ENCODE data around the gene ALDH1B1.

The ALDH1B1 gene

DNA sequence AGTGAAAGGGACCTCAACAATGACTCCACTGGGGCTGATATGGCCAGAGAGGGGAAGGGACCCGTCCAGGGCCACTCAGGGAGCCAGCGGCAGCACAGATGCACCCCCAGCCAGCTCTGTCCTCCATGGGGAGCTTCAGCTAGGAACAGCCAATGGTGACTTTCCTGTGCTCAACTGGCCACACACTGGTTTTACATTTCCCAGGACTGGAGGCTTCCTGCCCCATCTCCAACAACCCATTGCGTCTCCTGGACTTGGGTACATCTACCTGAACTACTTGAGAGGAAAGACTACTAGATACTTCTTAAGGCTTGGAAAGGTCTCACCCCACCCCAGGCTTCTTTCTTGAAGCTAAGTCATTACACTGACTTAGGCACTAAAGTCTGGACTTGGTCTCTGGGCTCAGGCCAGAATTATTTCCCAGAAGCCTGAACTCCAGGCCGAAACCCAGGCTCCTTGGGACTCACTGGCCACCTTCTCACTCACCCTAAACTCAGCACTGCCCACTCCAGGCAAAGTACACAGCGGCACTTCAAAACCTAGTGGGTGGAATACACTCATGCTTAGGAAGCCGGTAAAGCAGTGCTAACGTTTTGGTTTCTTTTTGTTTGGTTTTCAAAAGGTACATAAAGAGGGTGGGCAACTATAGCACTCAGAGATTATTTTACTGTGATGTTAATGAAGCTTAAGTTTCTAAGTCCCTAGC is 30.2 kb downstream of the ALDH1B1 start:
- H3K4me3 ChIP-seq (ENCODE audit: low read depth, low read length) = no peak overlapping the region

DNA sequence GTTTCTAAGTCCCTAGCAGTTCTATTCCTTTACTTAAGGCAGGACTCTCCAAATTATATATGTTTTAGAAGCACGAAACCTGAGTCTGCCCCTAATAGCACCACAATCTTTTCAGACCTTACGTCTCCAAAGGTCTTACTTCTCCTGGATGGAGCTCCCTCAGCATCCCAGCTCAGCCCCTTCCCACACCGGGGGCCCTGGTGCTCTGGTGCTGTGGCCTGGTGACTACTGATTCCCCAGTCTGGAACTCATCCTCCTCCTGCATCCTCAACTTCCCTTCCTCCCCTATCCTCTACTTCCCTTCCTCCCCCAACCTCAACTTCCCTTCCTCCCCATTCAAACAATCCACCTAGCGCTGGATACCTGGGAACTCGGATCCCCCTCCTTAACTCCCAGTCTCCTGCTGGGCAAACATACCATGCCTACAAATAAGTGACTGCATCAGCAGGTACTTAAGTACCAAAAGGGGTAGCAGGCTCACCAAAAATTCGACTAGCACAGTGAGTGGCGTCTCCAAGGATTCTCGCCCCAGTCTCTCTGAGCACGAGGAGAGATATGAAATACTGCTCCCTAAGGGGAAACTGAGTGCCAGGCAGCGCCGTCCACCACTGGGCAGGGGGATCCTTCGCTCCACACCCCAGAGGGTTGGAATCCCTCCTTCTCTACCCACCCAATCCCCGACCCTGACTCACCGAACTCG is 30.9 kb downstream of the ALDH1B1 start:
- H3K4me3 ChIP-seq (ENCODE audit: low read depth, low read length) = no peak overlapping the region
- TF ChIP-seq, protein P1, sequence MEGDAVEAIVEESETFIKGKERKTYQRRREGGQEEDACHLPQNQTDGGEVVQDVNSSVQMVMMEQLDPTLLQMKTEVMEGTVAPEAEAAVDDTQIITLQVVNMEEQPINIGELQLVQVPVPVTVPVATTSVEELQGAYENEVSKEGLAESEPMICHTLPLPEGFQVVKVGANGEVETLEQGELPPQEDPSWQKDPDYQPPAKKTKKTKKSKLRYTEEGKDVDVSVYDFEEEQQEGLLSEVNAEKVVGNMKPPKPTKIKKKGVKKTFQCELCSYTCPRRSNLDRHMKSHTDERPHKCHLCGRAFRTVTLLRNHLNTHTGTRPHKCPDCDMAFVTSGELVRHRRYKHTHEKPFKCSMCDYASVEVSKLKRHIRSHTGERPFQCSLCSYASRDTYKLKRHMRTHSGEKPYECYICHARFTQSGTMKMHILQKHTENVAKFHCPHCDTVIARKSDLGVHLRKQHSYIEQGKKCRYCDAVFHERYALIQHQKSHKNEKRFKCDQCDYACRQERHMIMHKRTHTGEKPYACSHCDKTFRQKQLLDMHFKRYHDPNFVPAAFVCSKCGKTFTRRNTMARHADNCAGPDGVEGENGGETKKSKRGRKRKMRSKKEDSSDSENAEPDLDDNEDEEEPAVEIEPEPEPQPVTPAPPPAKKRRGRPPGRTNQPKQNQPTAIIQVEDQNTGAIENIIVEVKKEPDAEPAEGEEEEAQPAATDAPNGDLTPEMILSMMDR (IDR thresholded peaks at IDR 0.05; ENCODE audit: borderline replicate concordance, insufficient read depth, low read depth, low read length) = no peak

More for the DNA sequence above, 30.2 kb downstream of the ALDH1B1 start:
- TF ChIP-seq, protein P1 (IDR thresholded peaks at IDR 0.05; ENCODE audit: borderline replicate concordance, insufficient read depth, low read depth, low read length) = no peak

DNA sequence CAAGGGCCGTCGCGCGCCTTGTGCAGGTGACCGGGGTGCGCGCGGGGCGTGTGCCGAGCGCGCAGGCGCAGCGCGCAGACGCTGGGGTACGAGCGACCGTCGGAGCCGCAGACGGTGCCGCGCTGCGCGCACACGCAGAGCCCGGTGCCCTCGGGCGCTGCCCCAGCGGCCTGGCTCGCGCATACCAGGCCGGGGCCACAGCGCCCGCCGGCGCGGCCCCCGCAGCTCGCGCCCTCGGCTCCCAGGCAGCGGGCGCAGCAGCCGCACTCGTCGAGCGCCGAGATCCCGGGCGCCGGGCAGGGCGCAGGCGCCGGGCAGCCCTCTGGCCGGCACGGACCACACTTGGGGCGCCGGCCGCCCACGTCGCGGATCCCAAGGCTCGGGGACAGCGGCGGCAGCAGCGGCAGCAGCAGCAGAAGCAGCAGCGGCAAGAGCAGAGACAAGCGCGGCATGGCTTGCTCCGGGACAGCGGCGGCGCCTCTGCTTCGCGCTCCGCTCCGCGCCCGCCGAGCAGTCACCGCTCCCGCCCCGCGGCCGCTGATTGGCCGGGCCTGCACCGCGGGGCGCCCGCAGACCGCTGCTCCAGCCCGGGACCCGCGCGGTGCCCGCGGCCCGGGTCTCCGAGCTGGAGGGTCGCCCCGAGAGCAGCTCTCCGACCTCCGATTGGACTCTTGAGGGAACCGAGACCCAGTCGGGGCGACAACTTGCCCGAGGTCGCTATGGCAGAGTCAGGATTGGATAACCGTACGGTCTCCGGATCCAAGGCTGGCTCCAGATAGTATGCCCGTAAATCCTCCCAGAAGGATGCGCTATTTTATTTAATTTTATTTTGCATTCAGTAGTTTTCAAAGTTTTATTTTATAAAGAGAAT is 31.7 kb downstream of the ALDH1B1 start, which contains the start of gene IGFBPL1:
IGFBPL1 (minus strand) TSS at position 482 of the 871 bp plus-strand sequence; CDS start at position 452, 30 bp downstream.
- no peak within 1 kb of the TSS for H3K4me3 ChIP-seq (ENCODE audit: low read depth, low read length)
- TF ChIP-seq, protein P1 (IDR thresholded peaks at IDR 0.05; ENCODE audit: borderline replicate concordance, insufficient read depth, low read depth, low read length) = no peak

DNA sequence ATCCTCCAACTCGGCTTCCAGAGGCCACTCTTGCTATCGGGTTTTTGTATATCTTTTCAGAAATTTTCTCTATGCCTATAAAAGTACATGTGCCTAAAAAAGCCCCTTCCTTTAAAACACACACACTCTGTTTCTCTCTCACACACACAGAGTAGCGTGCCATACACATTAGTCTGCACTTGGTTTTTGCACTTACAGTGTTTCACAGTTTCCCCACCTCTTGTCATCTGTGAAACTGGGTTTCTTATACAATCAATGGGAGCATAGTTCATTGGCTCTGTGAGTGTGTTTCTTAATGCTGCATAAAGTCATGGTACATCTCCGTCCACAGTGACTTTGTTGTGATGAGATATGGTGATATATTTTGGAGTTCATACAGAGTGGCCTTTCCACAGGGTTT is 32.4 kb downstream of the ALDH1B1 start:
- TF ChIP-seq, protein P1 (IDR thresholded peaks at IDR 0.05; ENCODE audit: borderline replicate concordance, insufficient read depth, low read depth, low read length) = no peak
- no peak overlapping the region for H3K4me3 ChIP-seq (ENCODE audit: low read depth, low read length)

DNA sequence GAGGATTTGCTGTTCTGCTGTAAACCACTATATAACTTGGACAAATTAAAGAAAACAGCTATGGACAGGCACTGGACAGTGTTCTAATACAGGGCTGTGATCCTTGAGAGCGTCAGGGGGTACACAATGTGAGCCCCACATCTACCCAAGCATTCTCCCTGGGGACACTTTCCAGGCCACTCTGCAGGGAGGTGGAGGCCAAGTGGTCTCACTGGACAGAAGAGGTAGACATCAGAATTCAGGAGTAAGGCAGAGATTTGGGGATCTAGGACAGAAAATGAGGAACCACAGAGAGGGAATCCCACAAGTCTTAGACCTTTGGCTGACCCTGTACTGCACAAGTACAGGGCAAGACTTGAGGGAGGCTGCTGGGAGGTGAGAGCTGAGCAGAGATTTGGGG is 35.6 kb downstream of the ALDH1B1 start:
- H3K4me3 ChIP-seq (ENCODE audit: low read depth, low read length) = no peak overlapping the region

DNA sequence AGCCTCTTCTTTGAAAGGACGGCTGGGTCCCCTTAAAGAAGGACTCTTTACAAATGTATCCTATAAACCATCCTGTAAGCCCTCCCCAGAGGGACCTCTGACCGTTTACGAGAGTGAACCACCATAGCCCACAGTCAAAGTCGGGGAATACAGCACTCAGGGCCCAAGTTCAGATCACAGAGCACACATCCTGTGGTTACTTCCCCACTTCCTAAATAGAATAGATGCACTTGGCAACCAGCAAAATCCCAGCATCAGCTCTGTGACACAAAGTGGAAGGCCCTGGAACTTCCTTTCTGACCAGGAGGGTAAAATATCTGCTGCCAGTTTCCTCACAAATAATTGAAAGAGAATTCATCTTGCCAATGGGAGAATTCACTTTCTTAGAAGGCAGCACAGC is 38.6 kb downstream of the ALDH1B1 start:
- TF ChIP-seq, protein P1 (IDR thresholded peaks at IDR 0.05; ENCODE audit: borderline replicate concordance, insufficient read depth, low read depth, low read length) = no peak
- no peak overlapping the region for H3K4me3 ChIP-seq (ENCODE audit: low read depth, low read length)

More for the DNA sequence above, 35.6 kb downstream of the ALDH1B1 start:
- TF ChIP-seq, protein P1 (IDR thresholded peaks at IDR 0.05; ENCODE audit: borderline replicate concordance, insufficient read depth, low read depth, low read length) = no peak
